Type B pancreatic cell (in vitro differentiated cells): Measurements from ENCODE around the gene C1S. TPM values are rescaled to one million over a fixed set of nuclear protein-coding genes. Genes with fewer than 3 reads are reported as not detected.
"Not testable (repeated sequence)": the region's sequence is repeated elsewhere in the genome, so short reads cannot be mapped to it uniquely, and the experiment has no call there.

Experiments
- DNase-seq: peaks from one replicate; pipeline ENCODE4 v3.0.0; 2021; ENCODE audit warnings: mixed read lengths; ENCODE audit not compliant: unreplicated experiment; ENCODE audit errors: extremely low spot score
- H3K27ac Mint-ChIP-seq: 2 replicates; pipeline ENCODE4 v1.8.0; 2021; ENCODE audit warnings: mild to moderate bottlenecking, mixed read lengths
- H3K27me3 Mint-ChIP-seq: 2 replicates; pipeline ENCODE4 v1.8.0; 2021; ENCODE audit warnings: mixed read lengths
- H3K36me3 Mint-ChIP-seq: 2 replicates; pipeline ENCODE4 v1.8.0; 2021; ENCODE audit warnings: mixed read lengths
- H3K4me1 Mint-ChIP-seq: one replicate; pipeline ENCODE4 v1.8.0; 2021; ENCODE audit warnings: mixed read lengths; ENCODE audit not compliant: unreplicated experiment
- H3K4me3 Mint-ChIP-seq: 2 replicates; pipeline ENCODE4 v1.8.0; 2021; ENCODE audit warnings: mild to moderate bottlenecking, mixed read lengths
- H3K9me3 Mint-ChIP-seq: 2 replicates; pipeline ENCODE4 v1.8.0; 2021; ENCODE audit warnings: mixed read lengths
- total RNA-seq: library from RNA; stranded (reverse); gene quantifications from 2 replicates; pipeline ENCODE4 v1.2.1, GENCODE V29; 2021; ENCODE audit warnings: low replicate concordance
- TF ChIP-seq, protein P1 (sequence below): fragments of 200-600 bp; sonication (generic); conservative IDR thresholded peaks from 2 replicates; pipeline ENCODE4 v1.5.0; 2021; ENCODE audit warnings: antibody characterized with exemption, mild to moderate bottlenecking

The C1S gene
- total RNA-seq, 1 donor from 2014 or later, result 3.1 TPM

DNA sequence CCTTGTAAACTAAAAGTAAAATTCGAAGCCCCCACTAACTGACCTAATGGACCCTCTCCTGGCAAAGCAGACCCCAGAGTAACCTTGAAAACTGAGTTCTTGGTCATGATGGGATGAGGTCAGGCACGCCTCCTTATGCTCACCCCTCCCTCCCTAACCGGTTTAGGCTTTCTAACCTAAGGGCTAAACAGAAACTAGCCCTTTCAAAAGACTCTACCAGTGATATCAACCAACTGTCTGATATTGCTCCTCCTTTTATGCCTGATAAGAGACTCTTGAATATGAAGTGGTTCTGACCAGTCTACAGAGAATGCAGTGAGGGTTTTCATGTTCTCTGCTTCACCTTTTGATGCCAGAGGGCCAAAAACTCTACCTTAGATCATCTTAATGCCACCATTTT is 37.4 kb upstream of the C1S start:
- no peak for DNase-seq
- TF ChIP-seq, protein P1, sequence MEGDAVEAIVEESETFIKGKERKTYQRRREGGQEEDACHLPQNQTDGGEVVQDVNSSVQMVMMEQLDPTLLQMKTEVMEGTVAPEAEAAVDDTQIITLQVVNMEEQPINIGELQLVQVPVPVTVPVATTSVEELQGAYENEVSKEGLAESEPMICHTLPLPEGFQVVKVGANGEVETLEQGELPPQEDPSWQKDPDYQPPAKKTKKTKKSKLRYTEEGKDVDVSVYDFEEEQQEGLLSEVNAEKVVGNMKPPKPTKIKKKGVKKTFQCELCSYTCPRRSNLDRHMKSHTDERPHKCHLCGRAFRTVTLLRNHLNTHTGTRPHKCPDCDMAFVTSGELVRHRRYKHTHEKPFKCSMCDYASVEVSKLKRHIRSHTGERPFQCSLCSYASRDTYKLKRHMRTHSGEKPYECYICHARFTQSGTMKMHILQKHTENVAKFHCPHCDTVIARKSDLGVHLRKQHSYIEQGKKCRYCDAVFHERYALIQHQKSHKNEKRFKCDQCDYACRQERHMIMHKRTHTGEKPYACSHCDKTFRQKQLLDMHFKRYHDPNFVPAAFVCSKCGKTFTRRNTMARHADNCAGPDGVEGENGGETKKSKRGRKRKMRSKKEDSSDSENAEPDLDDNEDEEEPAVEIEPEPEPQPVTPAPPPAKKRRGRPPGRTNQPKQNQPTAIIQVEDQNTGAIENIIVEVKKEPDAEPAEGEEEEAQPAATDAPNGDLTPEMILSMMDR, result no peak
- Mint-ChIP-seq H3K27ac (no peak overlapping the region), H3K27me3 (no peaks in the 10 kb centered on the region), H3K9me3 (no peaks in the 10 kb centered on the region), H3K36me3 (no peaks in the 10 kb centered on the region), H3K4me1 (no peaks in the 10 kb centered on the region), H3K4me3 (no peak overlapping the region)

DNA sequence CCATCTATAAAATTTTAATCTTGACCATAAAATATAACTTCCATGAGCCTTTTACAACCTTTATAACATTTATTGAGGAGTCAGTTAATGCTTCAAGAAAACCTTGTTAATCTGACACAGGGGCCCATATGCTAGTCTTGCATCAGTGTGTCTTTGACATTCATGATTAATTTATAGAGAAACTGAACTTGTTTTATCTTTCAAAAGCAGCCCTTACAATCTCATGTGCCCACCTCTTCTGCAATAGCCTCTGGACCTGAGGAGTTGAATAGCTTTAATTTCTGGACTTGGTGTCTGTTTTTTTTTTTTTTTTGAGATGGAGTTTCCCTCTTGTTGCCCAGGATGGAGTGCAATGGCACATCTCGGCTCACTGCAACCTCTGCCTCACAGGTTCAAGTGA is 33.7 kb upstream of the C1S start:
- Mint-ChIP-seq H3K9me3 (no peaks in the 10 kb centered on the region), H3K27me3 (no peaks in the 10 kb centered on the region), H3K27ac (no peak overlapping the region), H3K4me3 (no peak overlapping the region), H3K4me1 (no peaks in the 10 kb centered on the region), H3K36me3 (no peaks in the 10 kb centered on the region)
- DNase-seq, result no peak
- TF ChIP-seq, protein P1, result no peak

DNA sequence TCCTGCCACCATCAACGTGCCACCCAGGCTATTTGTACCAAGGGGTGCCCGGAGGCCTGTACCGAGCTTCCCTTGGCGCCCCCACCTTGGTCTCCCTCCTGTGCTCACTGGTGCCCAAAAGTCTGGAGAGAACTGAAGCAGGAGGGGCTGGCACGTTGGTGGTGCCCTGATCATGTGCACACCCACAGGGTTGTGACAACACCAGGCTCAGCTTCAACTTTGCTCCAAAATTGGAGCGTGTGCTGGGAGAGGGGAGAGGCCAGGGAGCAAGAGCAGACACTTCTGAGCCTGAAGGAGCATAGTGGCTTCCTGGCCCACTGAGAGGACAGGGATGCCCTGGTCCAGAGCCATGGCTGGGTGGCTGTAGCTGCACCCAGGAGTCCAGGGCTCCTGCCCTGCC is 29.2 kb upstream of the C1S start:
- Mint-ChIP-seq H3K4me3 (no peak overlapping the region), H3K27me3 (peaks cover 3% of the 10 kb centered on the region), H3K36me3 (no peaks in the 10 kb centered on the region), H3K9me3 (no peaks in the 10 kb centered on the region), H3K4me1 (no peaks in the 10 kb centered on the region), H3K27ac (no peak overlapping the region)
- TF ChIP-seq, protein P1, result no peak
- no peak for DNase-seq

DNA sequence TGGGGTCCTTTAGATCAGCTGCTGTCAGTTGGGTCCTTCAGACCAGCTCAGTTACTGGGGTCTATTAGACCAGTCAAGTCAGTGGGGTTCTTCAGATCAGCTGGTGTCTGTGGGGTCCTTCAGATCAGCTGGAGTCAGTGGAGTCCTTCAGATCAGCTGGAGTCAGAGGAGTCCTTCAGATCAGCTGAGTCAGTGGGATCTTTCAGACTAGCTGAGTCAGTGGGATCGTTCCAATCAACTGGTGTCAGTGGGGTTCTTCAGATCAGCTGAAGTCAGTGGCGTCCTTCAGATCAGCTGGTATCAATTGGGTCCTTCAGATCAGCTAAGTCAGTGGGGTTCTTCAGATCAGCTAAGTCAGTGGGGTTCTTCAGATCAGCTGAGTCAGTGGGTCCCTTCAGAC is 27.5 kb upstream of the C1S start:
- Mint-ChIP-seq H3K27ac (no peak overlapping the region), H3K4me3 (no peak overlapping the region), H3K27me3 (peaks cover 3% of the 10 kb centered on the region), H3K36me3 (no peaks in the 10 kb centered on the region), H3K9me3 (no peaks in the 10 kb centered on the region), H3K4me1 (no peaks in the 10 kb centered on the region)
- TF ChIP-seq, protein P1, result no peak
- no peak for DNase-seq

DNA sequence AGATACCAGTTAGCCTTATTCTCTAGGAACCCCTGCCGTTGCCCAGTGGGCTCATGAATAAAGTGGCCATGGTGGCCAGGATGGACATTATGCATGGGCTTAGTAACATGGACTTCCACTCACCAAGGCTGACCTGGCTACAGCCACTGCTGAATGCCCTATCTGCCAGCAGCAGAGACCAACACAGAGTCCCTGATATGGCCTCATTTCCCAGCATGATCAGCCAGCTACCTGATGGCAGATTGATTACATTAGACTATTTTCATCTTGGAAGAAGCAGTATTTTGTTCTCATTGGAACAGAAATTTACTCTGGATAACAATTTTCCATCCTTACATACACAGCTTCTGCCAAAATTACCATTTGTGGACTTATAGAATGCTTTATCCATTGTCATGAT is 26.1 kb upstream of the C1S start:
- no peaks in the 10 kb centered on the region for H3K9me3 Mint-ChIP-seq
- no peaks in the 10 kb centered on the region for H3K36me3 Mint-ChIP-seq
- no peaks in the 10 kb centered on the region for H3K4me1 Mint-ChIP-seq
- no peak overlapping the region for H3K27ac Mint-ChIP-seq
- peaks cover 3% of the 10 kb centered on the region for H3K27me3 Mint-ChIP-seq
- H3K4me3 Mint-ChIP-seq, result no peak overlapping the region
- DNase-seq, result no peak
- TF ChIP-seq, protein P1, result no peak

DNA sequence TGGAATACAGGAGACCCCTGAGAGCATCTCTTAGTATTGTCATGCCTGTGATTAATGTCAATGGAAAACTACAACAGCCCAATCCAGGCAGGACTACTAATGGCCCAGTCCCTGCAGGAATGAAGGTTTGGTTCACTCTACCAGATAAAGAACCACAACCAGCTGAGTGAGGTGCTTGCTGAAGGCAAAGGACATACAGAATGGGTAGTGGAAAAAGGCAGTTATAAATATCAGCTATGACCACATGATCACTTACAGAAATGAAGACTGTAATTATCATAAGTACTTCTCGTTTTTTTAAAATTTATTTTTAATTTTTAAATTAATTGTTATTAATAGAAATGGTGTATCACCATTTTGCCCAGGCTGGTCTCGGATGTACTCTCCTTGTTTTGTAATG is 25.1 kb upstream of the C1S start:
- Mint-ChIP-seq H3K36me3 (no peaks in the 10 kb centered on the region), H3K4me3 (no peak overlapping the region), H3K27ac (no peak overlapping the region), H3K27me3 (peaks cover 3% of the 10 kb centered on the region), H3K4me1 (no peaks in the 10 kb centered on the region), H3K9me3 (no peaks in the 10 kb centered on the region)
- TF ChIP-seq, protein P1, result no peak
- DNase-seq, result no peak

DNA sequence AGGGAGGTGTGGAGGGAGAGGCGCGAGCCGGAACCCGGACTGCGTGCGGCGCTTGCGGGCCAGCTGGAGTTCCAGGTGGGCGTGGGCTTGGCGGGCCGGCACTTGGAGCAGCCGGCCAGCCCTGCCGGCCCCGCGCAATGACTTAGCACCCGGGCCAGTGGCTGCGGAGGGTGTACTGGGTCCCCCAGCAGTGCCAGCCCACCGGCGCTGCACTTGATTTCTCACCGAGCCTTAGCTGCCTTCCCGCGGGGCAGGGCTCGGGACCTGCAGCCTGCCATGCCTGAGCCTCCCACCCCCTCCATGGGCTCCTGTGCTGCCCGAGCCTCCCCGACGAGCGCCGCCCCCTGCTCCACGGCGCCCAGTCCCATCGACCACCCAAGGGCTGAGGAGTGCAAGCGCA is 23.1 kb upstream of the C1S start:
- H3K27me3 Mint-ChIP-seq, H3K36me3 Mint-ChIP-seq, H3K9me3 Mint-ChIP-seq, H3K4me3 Mint-ChIP-seq, DNase-seq, H3K27ac Mint-ChIP-seq, H3K4me1 Mint-ChIP-seq: not testable (repeated sequence)
